Activated CD8-positive, alpha-beta memory T cell treated with anti-CD3 and anti-CD28 coated beads for 1 hour (primary cell): Measurements from ENCODE around the gene MAGED1.

Source experiments
- DNase-seq, 2 donors: peaks; one replicate each; pipeline ENCODE4 v3.0.0-alpha.2; 2020; ENCODE audit warnings: low read depth in 1 of 2; ENCODE audit errors: extremely low read depth in 1 of 2

MAGED1 gene, protein sequence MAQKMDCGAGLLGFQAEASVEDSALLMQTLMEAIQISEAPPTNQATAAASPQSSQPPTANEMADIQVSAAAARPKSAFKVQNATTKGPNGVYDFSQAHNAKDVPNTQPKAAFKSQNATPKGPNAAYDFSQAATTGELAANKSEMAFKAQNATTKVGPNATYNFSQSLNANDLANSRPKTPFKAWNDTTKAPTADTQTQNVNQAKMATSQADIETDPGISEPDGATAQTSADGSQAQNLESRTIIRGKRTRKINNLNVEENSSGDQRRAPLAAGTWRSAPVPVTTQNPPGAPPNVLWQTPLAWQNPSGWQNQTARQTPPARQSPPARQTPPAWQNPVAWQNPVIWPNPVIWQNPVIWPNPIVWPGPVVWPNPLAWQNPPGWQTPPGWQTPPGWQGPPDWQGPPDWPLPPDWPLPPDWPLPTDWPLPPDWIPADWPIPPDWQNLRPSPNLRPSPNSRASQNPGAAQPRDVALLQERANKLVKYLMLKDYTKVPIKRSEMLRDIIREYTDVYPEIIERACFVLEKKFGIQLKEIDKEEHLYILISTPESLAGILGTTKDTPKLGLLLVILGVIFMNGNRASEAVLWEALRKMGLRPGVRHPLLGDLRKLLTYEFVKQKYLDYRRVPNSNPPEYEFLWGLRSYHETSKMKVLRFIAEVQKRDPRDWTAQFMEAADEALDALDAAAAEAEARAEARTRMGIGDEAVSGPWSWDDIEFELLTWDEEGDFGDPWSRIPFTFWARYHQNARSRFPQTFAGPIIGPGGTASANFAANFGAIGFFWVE

DNA sequence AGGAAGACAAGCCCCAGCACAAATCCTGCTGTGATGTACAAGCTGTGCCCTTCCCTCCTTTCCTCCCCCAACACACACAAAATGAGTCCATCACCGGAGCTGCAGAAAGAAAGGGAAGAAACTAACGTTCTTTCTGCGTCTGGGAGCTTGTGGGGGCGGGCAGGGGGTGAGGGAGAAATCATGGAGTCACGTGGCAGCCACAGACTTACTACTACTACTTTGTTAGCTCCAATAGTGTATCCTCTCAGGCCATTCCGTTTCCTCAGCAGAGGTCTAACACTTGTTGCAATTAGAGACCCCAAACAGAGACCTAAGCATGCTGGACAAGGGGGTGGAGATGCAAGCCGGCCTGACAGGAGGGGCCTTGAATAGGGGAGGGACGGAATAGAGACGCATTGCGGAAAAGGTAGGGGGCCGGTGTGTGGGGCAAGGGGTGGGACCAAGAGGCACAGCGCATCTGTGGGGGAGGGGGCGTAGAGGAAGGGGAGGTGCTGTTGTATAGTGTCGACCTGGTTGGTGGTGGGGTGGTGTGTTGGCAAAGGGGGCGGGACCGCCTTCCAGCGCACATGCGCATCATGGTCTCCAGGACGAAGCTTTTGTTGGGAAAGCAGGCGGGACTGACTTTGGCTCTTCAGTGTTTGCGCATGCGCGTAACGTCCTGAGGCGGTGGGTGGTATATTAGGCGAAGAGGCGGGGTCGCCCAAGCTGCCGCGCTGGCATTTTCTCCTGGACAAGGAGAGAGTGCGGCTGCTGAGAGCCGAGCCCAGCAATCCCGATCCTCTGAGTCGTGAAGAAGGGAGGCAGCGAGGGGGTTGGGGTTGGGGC, at the start of gene MAGED1:
TSS of gene MAGED1 (plus strand) at position 703 of the 825 bp plus-strand sequence. CDS start 682 bp downstream, outside the sequence.
- DNase-seq, result peak; percentile 42 to 43

DNA sequence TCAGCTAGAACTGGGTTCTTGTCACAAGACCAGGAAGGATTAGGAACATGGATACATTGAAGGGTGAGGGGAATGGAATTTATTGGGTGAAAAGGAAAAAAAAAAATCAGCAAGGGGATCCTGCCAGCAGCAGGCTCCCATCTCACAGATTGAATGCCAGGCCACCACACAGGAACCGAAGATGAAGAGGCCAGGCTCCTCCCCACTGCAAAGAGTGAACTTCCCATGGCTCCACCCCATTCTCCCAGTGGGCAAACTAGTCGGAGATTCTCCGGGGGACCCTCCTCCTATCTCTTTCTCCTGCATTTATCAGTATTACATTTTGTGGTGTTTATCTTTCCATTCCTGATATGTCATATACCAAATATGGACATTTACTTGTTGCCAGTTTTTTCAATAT, 46.0 kb upstream of the MAGED1 start:
- DNase-seq, result no peak

DNA sequence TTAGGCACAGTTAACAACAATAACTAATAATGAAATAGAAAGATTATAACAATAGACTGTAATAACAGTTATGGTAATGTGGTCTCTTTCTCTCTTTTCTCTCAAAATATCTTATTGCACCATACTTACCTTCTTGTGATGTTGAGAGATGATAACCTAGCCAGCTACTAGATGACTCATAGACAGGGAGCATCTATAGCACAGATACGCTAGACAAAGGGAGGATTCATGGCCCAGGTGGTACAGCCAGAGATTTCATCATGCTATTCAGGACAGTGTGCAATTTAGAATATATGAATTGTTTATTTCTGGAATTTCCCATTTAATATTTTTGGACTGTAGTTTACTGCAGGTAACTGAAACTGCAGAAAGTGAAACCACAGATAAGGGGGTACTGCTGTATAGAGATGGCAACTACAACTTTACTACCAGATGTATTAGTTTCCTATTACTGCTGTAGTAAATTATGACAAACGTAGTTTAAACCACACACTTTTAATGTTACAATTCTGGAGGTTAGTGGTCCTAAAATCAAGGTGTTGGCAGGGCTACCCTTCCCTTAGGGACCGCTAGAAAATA, 41.8 kb upstream of the MAGED1 start:
- no peak for DNase-seq

DNA sequence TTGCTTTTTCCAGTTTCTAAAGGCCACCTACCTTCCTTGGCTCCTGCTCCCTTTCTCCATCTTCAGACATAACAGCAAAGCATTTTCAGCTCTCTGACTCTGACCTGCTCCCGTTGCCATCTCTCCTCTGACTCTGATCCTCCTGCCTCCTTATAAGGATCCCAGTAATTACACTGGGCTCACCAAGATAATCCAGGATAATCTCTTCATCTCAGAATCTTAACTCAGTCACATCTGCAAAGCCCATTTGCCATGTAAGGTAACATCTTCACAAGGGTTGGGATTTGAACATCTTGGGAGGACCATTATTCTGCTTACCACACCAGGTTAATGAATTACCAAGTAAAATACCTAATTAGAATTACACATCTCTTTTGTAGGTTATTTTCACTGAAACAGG, 41.3 kb upstream of the MAGED1 start:
- no peak for DNase-seq

DNA sequence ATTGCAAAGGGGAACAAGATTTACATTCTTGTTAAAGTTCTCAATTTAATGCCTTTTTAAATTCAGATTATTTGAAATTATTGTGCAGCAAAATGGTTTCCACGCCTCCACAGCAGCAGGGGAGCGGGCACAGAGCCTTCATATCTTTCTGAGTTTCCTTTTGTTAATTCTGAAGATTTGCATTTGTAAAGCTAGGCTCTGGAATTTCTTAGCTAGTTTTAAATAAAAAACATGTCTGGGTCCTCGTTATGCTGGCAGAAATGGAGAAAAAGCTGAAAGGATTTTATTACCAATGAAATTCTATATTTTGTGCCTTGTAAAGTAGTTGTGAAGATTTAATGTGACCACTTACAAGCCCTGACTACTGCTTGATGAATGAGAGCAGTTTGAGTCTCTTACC, 40.8 kb upstream of the MAGED1 start:
- DNase-seq, result no peak

DNA sequence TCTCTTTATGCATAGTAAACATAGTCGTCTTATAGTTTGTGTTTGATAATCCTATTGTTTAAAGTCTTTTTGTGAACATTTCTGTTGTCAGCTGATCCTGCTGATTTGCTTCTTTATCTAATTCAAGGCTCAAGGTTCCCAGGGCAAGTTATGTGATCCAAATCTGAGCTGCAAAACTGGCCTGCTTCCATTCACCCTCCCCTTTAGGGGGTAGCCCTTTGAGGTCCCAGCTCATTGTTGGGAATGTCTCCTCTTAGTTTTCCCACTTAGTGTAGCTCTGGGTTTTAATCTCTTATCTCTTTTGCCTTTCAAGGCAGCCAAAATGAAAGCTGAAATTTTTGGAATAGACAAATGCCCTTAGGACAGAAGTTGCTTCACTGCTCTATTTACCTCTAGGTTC, 40.2 kb upstream of the MAGED1 start:
- no peak for DNase-seq

DNA sequence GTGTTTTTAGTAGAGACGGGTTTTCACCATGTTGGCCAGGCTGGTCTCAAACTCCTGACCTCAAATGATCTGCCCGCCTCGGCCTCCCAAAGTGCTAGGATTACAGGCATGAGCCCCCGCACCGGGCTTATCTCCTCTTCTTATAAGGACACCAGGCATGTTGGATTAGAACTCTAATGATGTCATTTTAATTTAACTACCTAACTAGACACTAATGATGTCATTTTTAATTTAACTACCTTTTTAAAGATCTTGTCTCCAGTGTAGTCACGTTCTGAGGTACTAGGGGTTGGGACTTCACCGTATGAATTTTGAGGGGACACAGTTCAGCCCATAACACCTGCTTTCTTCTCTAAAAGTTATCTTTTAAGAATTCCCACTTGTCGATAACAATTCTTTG, 37.7 kb upstream of the MAGED1 start:
- DNase-seq, result no peak

DNA sequence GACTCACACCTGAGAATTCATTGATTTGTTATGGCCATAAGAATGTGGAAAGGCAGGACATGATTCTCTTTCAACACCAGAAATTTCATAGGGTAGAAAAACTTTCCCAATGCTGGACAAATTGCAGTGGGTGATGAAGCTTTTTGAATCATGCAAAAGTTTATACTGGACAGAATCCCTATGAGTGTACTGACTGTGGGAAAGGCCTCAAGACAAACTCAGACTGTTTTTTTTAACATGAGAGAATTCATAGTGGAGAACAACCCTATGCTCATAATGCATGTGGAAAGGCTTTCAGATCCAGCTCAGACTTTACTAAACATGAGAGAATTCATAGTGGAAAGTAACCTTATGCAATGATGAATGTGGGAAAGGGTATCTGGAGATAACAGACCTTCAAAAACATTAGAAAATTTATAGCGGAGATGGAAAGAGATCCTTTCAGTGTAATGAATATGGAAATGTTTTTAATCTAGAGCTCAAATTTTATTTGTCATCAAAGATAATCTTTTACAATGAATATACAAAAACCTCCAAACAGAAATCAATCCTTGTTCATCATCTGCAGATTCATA, 36.2 kb upstream of the MAGED1 start:
- no peak for DNase-seq

DNA sequence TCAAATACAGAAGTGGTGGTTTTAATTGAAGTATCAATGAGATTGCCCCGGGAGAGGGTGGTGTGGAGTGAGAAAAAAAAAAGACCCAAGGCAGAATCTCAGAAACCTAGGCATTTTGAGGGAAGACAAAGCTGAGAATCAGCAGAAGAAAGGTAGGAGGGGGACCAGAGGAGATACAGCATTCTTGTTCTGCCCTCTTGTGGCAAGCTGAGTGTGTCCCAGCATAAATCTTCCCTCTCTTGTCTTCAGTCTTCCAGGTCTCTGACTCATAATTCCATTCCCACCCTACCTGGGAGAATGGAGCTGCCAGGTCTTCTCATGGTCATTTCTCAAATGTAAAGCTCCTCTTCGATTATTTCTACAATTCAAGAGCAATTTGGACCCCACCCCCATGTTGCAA, 32.7 kb upstream of the MAGED1 start:
- DNase-seq, result no peak

DNA sequence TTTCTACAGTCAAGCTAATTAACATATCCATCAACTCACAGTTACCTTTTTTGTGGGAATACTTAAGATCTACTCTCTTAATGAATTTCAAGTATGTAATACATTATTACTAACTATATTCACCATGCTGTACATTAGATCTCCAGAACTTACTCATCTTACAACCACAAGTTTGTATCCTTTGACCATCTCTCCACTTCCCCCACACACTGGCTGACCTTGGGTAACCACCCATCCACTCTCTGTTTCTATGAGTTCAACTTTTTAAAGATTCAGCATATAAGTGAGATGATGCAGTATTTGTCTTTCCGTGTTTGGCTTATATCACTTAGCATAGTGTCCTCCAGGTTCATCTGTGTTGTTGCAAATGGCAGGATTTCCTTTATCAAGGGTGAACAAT, 30.5 kb upstream of the MAGED1 start:
- no peak for DNase-seq

DNA sequence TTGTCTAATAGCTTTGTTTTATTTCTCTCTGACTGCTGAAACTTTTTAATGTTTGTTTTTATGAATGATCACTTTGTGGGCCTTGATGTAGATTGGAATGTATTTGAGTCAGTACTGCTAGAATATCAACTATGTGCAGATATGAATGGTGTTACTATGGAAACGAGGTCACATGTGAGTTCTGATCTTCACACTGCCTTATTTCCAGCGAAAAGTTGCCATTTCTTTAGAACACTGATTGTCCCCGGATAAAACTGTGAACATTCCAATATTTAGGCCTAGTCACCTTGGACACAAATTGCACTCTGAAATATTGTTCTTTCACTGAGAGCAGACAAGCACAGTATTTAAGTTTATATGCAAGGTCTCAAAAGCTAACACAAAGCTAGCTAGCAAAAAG, 27.2 kb upstream of the MAGED1 start:
- DNase-seq, result no peak

DNA sequence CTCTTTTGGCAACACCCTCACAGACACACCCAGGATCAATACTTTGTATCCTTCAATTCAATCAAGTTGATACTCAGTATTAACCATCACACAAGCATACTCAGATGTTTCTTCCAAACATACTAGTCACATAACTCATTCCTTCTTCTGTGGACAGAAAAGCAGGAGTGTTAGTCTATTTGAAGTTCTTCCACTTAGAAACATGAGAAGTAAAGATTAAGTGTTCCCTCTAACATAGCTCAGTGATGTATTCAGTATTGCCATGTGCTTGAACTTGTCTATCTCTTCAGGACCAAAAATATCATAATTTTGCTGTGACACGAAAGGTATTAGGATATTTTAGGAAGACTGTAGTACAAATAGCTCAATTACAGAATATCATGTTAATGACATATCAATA, 25.8 kb upstream of the MAGED1 start:
- DNase-seq, result no peak

DNA sequence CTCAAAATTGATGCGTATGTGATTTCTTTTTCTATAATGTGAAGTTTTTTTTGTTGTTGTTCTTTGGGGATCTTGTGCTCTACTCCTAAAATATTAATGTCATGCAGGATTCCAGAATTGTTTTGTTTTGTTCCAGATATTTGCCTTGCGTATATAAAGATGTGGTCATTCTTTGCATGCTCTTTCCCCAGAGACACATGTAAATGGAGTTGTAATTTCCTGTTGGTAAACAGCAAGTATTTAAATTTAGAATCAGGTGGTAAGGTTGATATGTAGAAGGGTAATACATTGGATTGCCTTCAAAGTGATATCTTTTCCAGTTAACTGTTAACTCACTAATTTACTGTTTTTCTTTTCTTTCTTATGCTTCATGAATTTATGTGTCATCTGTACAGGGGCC, 23.1 kb upstream of the MAGED1 start:
- no peak for DNase-seq

DNA sequence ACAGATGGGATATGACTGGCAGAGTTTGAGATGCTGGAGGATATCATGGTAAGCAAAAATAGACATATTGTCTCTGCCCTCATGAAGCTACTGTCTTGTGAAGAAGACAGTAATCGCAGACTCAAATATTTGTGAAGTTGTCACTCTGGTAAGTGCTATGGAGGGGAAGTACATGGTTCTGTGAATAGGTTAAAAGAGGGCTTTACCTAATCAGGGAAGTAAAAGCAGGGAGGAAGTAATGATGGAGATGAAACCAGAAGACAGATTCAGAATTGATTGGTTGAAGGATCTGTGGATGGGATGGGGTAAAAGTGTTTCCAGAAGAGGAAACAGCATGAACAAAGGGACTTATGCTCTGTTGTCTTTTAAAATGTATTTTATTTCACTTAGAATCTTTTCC, 19.3 kb upstream of the MAGED1 start:
- DNase-seq, result no peak

DNA sequence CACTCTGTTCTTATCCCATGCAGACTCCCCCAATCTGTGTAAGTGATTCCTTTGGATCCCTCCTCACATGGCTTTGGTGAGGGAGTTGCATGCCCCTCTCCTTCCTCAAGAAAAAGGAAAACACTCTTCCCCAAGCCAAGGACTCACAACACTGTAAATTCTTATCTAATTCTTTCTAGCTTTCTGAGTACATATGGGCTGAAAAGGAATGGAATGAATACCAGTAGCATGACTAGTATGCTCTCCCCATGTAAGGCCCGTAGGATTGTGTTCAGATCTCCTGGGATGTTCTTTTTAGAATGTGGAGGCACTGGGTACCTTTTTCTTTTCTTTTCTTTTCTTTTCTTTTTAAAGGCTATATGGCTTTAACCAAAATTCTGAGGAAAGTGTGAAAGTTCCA, 17.0 kb upstream of the MAGED1 start:
- DNase-seq, result no peak

DNA sequence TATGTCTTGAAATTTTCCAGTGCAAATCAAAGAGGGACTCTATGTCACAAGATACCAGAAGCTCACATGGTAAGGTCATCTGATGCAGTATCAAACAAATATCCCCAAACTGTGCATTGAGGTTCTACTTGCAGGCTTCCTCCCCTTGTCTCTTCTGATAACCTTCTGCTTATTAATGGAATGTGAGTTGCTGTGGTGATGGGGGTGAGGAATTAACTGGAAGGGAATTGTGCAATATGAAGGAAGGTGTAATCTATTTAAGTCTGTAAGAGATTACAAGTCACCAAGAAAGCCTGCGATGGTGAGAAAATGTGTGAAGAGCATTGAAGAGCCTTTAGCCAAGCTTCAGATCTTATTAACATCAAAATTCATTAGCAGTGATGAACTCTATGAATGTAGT, 15.4 kb upstream of the MAGED1 start:
- no peak for DNase-seq

DNA sequence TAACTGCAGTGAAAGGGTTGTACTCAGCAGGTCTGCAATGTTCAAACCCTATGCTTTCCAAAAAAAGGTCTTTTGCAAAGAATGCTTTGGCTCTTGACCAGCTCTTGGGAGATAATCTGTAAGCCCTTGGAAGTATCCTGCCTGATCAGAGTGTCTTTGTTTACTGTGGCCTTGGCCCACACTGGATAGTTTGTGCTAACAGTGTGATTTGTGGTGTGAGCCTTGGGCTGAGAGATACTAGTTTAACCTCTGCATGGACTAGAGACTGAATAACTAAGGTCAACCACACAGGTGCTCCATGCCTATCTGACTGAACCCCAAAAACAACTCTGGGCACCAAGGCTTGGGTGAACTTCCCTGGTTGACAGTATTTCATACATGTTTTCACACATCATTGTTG, 3.6 kb upstream of the MAGED1 start:
- DNase-seq, result no peak

DNA sequence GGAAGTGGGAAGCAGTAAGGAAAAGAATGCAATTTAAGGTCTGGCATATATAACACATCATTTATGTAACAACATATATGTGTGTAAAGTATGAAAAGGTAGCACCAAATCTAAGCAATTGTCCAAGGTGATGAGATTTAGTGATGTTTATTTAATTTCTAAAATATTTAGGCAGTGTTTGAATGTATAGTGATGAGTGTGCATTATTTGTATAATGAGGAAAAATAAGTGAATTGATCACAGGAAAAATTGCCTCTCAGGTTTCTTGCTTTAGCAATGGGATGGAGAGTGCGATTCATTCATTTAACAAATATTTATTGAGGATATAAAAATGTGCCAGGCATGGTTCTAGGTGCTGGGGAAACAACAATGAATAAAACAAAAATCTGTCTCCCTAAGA, 2.2 kb upstream of the MAGED1 start:
- DNase-seq, result no peak

DNA sequence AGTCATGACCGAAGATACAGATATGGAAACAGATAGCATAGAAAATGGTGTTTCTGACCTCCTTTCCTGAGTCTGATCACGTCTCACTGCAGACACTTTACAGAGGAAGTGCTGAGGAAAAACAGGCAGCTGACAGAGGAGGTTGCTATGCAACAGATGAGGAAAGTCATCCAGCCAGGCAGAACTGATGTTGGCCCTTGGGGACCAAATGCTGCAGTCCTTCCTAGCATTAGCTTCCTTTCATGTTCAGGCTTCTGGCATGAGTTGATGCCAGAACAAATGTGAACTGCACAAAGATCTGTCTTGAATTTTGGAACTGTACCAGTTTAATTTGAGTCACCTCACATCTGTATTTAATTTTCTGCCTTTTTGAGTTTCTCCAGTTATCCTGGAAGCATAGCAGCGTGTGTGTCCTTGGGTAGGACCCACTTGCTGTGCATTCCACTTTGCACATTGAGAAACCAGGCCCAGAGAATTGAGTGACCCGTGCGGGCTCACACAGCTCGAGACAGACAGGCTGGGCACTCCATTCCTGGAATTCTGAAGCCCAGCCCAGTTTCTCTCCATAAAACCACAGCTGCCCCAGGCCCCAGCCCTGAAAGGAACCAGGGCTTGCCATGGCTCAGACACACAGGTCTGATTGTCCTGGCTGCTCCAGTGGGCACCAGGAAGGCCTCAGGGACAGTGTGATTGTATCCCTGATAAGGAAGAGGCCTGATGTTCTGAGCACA, 1.4 kb upstream of the MAGED1 start:
- no peak for DNase-seq
